Hepatocyte (in vitro differentiated cells): ENCODE data around the gene PECR. TPM values are rescaled to one million over a fixed set of nuclear protein-coding genes. Genes with fewer than 3 reads are reported as not detected.

Source experiments
- DNase-seq: peaks from one replicate; pipeline ENCODE4 v3.0.0-alpha.2; 2016; ENCODE audit warnings: low spot score
- H2AFZ ChIP-seq: fragments of 200-600 bp; sonication (generic); 2 replicates; pipeline ENCODE4 v1.6.0; 2016; ENCODE audit warnings: antibody characterized with exemption, mild to moderate bottlenecking
- H3K27ac ChIP-seq: fragments of 200-600 bp; sonication (generic); 2 replicates; pipeline ENCODE4 v1.5.1; 2016; ENCODE audit warnings: mild to moderate bottlenecking
- H3K27me3 ChIP-seq: fragments of 200-600 bp; sonication (generic); 2 replicates; pipeline ENCODE4 v1.6.1; 2016
- H3K36me3 ChIP-seq: fragments of 200-600 bp; sonication (generic); replicated peaks from 2 replicates; pipeline ENCODE4 v1.5.1; 2016; ENCODE audit warnings: low read depth; ENCODE audit not compliant: insufficient read depth
- H3K4me1 ChIP-seq: fragments of 200-600 bp; sonication (generic); 2 replicates; pipeline ENCODE4 v1.5.1; 2016; ENCODE audit warnings: mild to moderate bottlenecking, moderate library complexity; ENCODE audit not compliant: insufficient read depth
- H3K4me2 ChIP-seq: fragments of 200-600 bp; sonication (generic); 2 replicates; pipeline ENCODE4 v1.6.0; 2016
- H3K4me3 ChIP-seq: fragments of 200-600 bp; sonication (generic); 2 replicates; pipeline ENCODE4 v1.5.1; 2016; ENCODE audit warnings: mild to moderate bottlenecking
- H3K79me2 ChIP-seq: fragments of 200-600 bp; sonication (generic); 2 replicates; pipeline ENCODE4 v1.6.0; 2017; ENCODE audit warnings: mild to moderate bottlenecking
- H3K9me2 ChIP-seq: fragments of 200-600 bp; sonication (generic); replicated peaks from 2 replicates; pipeline ENCODE4 v1.6.0; 2017; ENCODE audit warnings: mild to moderate bottlenecking; ENCODE audit not compliant: insufficient read depth
- H3K9me3 ChIP-seq: fragments of 200-600 bp; sonication (generic); 2 replicates; pipeline ENCODE4 v1.5.1; 2016; ENCODE audit warnings: low read depth, mild to moderate bottlenecking
- H4K20me1 ChIP-seq: fragments of 200-600 bp; sonication (generic); 2 replicates; pipeline ENCODE4 v1.6.0; 2016; ENCODE audit warnings: mild to moderate bottlenecking; ENCODE audit not compliant: insufficient read depth, poor library complexity, severe bottlenecking
- EZH2 ChIP-seq: fragments of 200-600 bp; sonication (generic); IDR thresholded peaks from 2 replicates; pipeline ENCODE4 v1.6.1; 2016; ENCODE audit warnings: antibody characterized with exemption, mild to moderate bottlenecking, borderline replicate concordance
- EZH2phosphoT487 ChIP-seq: fragments of 200-600 bp; sonication (generic); IDR thresholded peaks from one replicate; pipeline ENCODE4 v1.6.1; 2018; ENCODE audit warnings: antibody characterized with exemption, mild to moderate bottlenecking, low read depth, moderate library complexity; ENCODE audit not compliant: unreplicated experiment, severe bottlenecking
- WGBS: methylation state at CpG from one replicate; pipeline ENCODE4 v1.1.6; 2016; ENCODE audit warnings: low lambda C conversion rate; ENCODE audit errors: missing lambda C conversion rate; 5-methylcytosine and 5-hydroxymethylcytosine counted together
- polyA plus RNA-seq: library from polyadenylated mRNA; unstranded; fragments of >200 nt; fragmentation: Nextera tagmentation; extraction: Ambion mirVana; gene quantifications from 2 replicates; pipeline ENCODE4 v1.2.1, GENCODE V29; 2016
- total RNA-seq: library from RNA; depleted of rRNA; stranded (reverse); fragments of >200 nt; gene quantifications from 2 replicates; pipeline ENCODE4 v1.2.3, GENCODE V29; 2014
- TF ChIP-seq, protein P1 (sequence below): fragments of 200-600 bp; sonication (generic); IDR thresholded peaks from 2 replicates; pipeline ENCODE4 v1.5.1; 2016; ENCODE audit warnings: antibody characterized with exemption, mild to moderate bottlenecking; ENCODE audit not compliant: poor library complexity

The PECR gene
- 24.6 and 32.4 TPM in 2 replicates for total RNA-seq
- polyA plus RNA-seq = 13.8 and 17.4 TPM in 2 replicates

GRCh38 chr2:216081487-216082116, at the start of gene PECR, which contains the start of gene TMEM169:
Gene PECR (minus strand): TSS chr2:216081809. CDS start chr2:216081741, 68 bp downstream.
Gene TMEM169 (plus strand): TSS chr2:216081919. CDS start chr2:216095964, 14,045 bp downstream.
- DNase-seq = peak; percentile 86
- Histone ChIP-seq H3K9me3 (no peaks in the 10 kb centered on the region), H3K9me2 (no peaks in the 10 kb centered on the region), H3K4me2 (peak within 1 kb of the TSS; percentile 95), H3K79me2 (peaks cover 15% of the 10 kb centered on the region), H2AFZ (peak within 1 kb of the TSS; percentile 96), H3K4me3 (peak within 1 kb of the TSS; percentile 95), H4K20me1 (no peaks in the 10 kb centered on the region), H3K27me3 (peaks cover 5% of the 10 kb centered on the region), H3K4me1 (no peaks in the 10 kb centered on the region), H3K27ac (peak within 1 kb of the TSS; percentile 49), H3K36me3 (no peaks in the 10 kb centered on the region)
- TF ChIP-seq EZH2phosphoT487 (no peak), EZH2 (no peak)
- TF ChIP-seq, protein P1, sequence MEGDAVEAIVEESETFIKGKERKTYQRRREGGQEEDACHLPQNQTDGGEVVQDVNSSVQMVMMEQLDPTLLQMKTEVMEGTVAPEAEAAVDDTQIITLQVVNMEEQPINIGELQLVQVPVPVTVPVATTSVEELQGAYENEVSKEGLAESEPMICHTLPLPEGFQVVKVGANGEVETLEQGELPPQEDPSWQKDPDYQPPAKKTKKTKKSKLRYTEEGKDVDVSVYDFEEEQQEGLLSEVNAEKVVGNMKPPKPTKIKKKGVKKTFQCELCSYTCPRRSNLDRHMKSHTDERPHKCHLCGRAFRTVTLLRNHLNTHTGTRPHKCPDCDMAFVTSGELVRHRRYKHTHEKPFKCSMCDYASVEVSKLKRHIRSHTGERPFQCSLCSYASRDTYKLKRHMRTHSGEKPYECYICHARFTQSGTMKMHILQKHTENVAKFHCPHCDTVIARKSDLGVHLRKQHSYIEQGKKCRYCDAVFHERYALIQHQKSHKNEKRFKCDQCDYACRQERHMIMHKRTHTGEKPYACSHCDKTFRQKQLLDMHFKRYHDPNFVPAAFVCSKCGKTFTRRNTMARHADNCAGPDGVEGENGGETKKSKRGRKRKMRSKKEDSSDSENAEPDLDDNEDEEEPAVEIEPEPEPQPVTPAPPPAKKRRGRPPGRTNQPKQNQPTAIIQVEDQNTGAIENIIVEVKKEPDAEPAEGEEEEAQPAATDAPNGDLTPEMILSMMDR = no peak
- 2% methylated on average over 35 of the region's 44 CpGs for WGBS

DNA sequence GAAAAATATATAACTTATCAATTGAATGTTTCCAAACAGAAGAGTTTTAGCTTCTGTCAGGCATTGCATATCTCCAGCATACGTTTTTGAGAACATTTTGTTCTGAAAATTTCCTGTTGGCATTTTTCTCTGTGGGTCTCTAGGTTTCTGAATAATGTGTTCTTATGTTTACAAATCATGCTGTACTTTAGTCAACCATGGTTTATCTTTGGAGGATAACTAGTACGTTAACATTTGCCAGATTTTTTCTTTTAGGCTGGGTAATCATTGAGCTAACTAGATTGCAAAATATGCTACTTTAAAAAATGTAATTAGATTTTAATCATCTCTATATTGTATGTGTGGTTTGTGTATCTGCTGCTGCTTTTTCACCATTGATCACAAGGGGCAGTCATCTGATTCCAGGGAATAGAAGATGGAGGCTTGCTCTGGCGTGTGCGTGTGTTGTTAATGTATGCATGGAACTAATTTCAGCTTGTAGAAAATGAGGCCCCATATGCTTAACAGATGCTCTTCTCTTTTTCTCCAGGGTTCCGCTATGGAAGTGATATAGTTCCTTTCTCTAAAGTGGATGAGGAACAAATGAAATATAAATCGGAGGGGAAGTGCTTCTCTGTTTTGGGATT, 48.9 kb upstream of the PECR start:
- WGBS = 69% methylated on average over 6 of the region's 6 CpGs
- no peak for DNase-seq
- peaks cover 26% of the 10 kb centered on the region for H3K4me1 ChIP-seq
- peaks cover 4% of the 10 kb centered on the region for H4K20me1 ChIP-seq
- no peaks in the 10 kb centered on the region for H3K9me3 ChIP-seq
- peaks cover 52% of the 10 kb centered on the region for H3K79me2 ChIP-seq
- peaks cover 20% of the 10 kb centered on the region for H3K36me3 ChIP-seq
- no peaks in the 10 kb centered on the region for H3K9me2 ChIP-seq
- TF ChIP-seq EZH2phosphoT487 (no peak), EZH2 (no peak)
- TF ChIP-seq, protein P1 = no peak
- no peak overlapping the region for H3K4me3 ChIP-seq
- H3K27ac ChIP-seq = peak overlapping the region; percentile 49
- no peaks in the 10 kb centered on the region for H3K27me3 ChIP-seq
- peak overlapping the region; percentile 8 for H3K4me2 ChIP-seq
- H2AFZ ChIP-seq = no peak overlapping the region

DNA sequence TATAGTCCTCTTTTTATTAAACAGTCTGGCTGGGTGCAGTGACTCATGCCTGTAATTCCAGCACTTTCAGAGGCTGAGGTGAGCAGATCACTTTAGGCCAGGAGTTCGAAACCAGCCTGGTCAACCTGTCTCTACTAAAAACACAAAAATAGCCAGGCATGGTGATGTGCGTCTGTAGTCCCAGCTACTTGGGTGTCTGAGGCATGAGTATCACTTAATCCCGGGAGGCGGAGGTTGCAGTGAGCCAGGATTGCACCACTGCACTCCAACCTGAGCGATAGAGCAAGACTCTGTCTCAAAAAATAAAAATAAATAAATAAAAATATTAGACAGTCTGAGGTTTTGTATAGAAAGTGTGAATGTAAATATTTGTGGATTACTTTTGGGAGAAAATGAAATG, 45.3 kb upstream of the PECR start:
- no peak overlapping the region for H2AFZ ChIP-seq
- H3K36me3 ChIP-seq = peaks cover 7% of the 10 kb centered on the region
- TF ChIP-seq, protein P1 = no peak
- no peak for TF ChIP-seq EZH2phosphoT487
- no peak for TF ChIP-seq EZH2
- H3K4me3 ChIP-seq = no peak overlapping the region
- WGBS = 93% methylated on average over 5 of the region's 5 CpGs
- H3K27me3 ChIP-seq = no peaks in the 10 kb centered on the region
- H3K4me2 ChIP-seq = no peak overlapping the region
- H3K9me3 ChIP-seq = no peaks in the 10 kb centered on the region
- H3K79me2 ChIP-seq = peaks cover 67% of the 10 kb centered on the region
- H3K9me2 ChIP-seq = no peaks in the 10 kb centered on the region
- no peak overlapping the region for H3K27ac ChIP-seq
- H4K20me1 ChIP-seq = peaks cover 4% of the 10 kb centered on the region
- H3K4me1 ChIP-seq = peaks cover 18% of the 10 kb centered on the region
- no peak for DNase-seq
